Left lung (tissue), 14 donors: ENCODE measurements around the gene CHSY3. TPM values are rescaled to one million over a fixed set of nuclear protein-coding genes. Genes with fewer than 3 reads are reported as not detected.
A peak's percentile ranks its signal among the peaks of the same experiment; 100 is the strongest.

Experiments used
- ATAC-seq: fragments of 200-7000 bp; cut with Tn5 transposase; one replicate; pipeline ENCODE4 v1.9.1; 2020; ENCODE audit warnings: moderate library complexity
- DNase-seq, 4 donors: peaks; one replicate each; pipeline ENCODE4 v3.0.0-alpha.2; 2013 to 2020
- H3K27ac ChIP-seq, 2 donors: fragments of 200-600 bp; sonication (generic) in 1 of 2; one replicate each; pipeline versions ENCODE4 v1.5.0 to v1.8.0; 2020 to 2021
- H3K27me3 ChIP-seq, 2 donors: fragments of 200-600 bp; sonication (generic) in 1 of 2; one replicate each; pipeline versions ENCODE4 v1.5.0 to v1.8.0; 2020 to 2021
- H3K36me3 ChIP-seq, 2 donors: fragments of 200-600 bp; sonication (generic) in 1 of 2; one replicate each; pipeline versions ENCODE4 v1.5.0 to v1.8.0; 2020 to 2021
- H3K4me1 ChIP-seq, 2 donors: fragments of 200-600 bp; one replicate each; pipeline ENCODE4 v1.8.0; 2021
- H3K4me3 ChIP-seq, 2 donors: fragments of 200-600 bp; sonication (generic) in 1 of 2; one replicate each; pipeline versions ENCODE4 v1.5.0 to v1.8.0; 2020 to 2021; ENCODE audit warnings: mild to moderate bottlenecking in 1 of 2
- H3K9me3 ChIP-seq, 2 donors: fragments of 200-600 bp; sonication (generic) in 1 of 2; one replicate each; pipeline versions ENCODE4 v1.5.0 to v1.8.0; 2020 to 2021
- intact Hi-C, 2 donors: fragments of 100-400 bp; cut with DNase I; formaldehyde crosslinking; loops; one replicate each; pipeline versions ENCODE4 v1.11.2 to v1.14.2; 2022
- long read RNA-seq, 12 donors: library from polyadenylated mRNA in 2 of 12; unstranded in 2 of 12; transcript quantifications; one replicate each; pipeline ENCODE4 v2.0.0 and lab custom pipeline, GENCODE V29; 2019 to 2026
- polyA plus RNA-seq, 6 donors: library from polyadenylated mRNA; unstranded; fragments of 120-200 nt; gene quantifications; one replicate each; pipeline ENCODE4 v1.2.1, GENCODE V29; 2013; ENCODE audit not compliant: insufficient read length in 6 of 6
- total RNA-seq, 2 donors: library from RNA; stranded (reverse); fragmentation: NEBNext Ultra II Directional; extraction: Animal tissue kit (Norgen Biotek cat#: 25700); gene quantifications; one replicate each; pipeline ENCODE4 v1.2.1, GENCODE V29; 2021
- TF ChIP-seq, protein P1 (sequence below), 2 donors: fragments of 200-600 bp; sonication (generic) in 1 of 2; IDR thresholded peaks; one replicate each; pipeline versions ENCODE4 v1.5.0 to v1.8.0; 2021; ENCODE audit warnings: antibody characterized with exemption in 2 of 2
- donor health status: DM: no; HTN: yes; CAD: no.
- donor health status: DM: no; HTN: no; CAD: no.

CHSY3 gene
- total RNA-seq: 10 to 100 TPM in 1 of 2 donors, 1 to 10 TPM in 1; 5.8 to 10.1 TPM
- polyA plus RNA-seq: 1 to 10 TPM; 5.0 to 8.6 (median 6.9) TPM
- long read RNA-seq, donor 1, partial matches to known transcripts: 15 of 15 reads
- long read RNA-seq, donor 1, other reads (novel, unspliced or antisense): 0 of 15 reads
- long read RNA-seq, donor 2, partial matches to known transcripts: 10 of 10 reads
- long read RNA-seq, donor 2, other reads (novel, unspliced or antisense): 0 of 10 reads
- long read RNA-seq, donor 3: 0 reads
- long read RNA-seq, donor 4: 0 reads
- long read RNA-seq, donor 5: 0 reads
- long read RNA-seq, donor 6, partial matches to known transcripts: 7 of 7 reads
- long read RNA-seq, donor 6, other reads (novel, unspliced or antisense): 0 of 7 reads
- long read RNA-seq, donor 7: 0 reads
- long read RNA-seq, donor 8, partial matches to known transcripts: 7 of 7 reads
- long read RNA-seq, donor 8, other reads (novel, unspliced or antisense): 0 of 7 reads
- long read RNA-seq, donor 9: 0 reads
- long read RNA-seq, donor 10: 0 reads
- long read RNA-seq, donor 11, partial matches to known transcripts: 7 of 7 reads
- long read RNA-seq, donor 11, other reads (novel, unspliced or antisense): 0 of 7 reads
- long read RNA-seq, donor 12: 0 reads

- peak within 1 kb of the TSS; percentile 65 to 66 for H3K4me3 ChIP-seq
- no peaks in the 10 kb centered on the region for H3K9me3 ChIP-seq
- H3K36me3 ChIP-seq: no peaks in the 10 kb centered on the region
- ATAC-seq (peak; percentile 96), DNase-seq (peak; percentile 76 to 94 (median 88))
- intact Hi-C loops: no loop called here
- peaks cover 0 to 49% of the 10 kb centered on the region in 2 donors for H3K27me3 ChIP-seq
- peak within 1 kb of the TSS; percentile 74 to 75 for H3K27ac ChIP-seq
- TF ChIP-seq, protein P1, sequence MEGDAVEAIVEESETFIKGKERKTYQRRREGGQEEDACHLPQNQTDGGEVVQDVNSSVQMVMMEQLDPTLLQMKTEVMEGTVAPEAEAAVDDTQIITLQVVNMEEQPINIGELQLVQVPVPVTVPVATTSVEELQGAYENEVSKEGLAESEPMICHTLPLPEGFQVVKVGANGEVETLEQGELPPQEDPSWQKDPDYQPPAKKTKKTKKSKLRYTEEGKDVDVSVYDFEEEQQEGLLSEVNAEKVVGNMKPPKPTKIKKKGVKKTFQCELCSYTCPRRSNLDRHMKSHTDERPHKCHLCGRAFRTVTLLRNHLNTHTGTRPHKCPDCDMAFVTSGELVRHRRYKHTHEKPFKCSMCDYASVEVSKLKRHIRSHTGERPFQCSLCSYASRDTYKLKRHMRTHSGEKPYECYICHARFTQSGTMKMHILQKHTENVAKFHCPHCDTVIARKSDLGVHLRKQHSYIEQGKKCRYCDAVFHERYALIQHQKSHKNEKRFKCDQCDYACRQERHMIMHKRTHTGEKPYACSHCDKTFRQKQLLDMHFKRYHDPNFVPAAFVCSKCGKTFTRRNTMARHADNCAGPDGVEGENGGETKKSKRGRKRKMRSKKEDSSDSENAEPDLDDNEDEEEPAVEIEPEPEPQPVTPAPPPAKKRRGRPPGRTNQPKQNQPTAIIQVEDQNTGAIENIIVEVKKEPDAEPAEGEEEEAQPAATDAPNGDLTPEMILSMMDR (IDR thresholded peaks at IDR 0.05): peak in 1 of 2 donors; percentile 34
- peaks cover 0 to 17% of the 10 kb centered on the region in 2 donors for H3K4me1 ChIP-seq
These were observed at the start of gene CHSY3 for GRCh38 chr5:129904102-129904666. Gene CHSY3, plus strand, starts transcription at chr5:129904465.

GRCh38 chr5:129856325-129856724 is 47.9 kb upstream of the CHSY3 start:
- DNase-seq: no peak
- H3K36me3 ChIP-seq: no peaks in the 10 kb centered on the region
- ATAC-seq: no peak
- no peaks in the 10 kb centered on the region for H3K4me1 ChIP-seq
- TF ChIP-seq, protein P1 (IDR thresholded peaks at IDR 0.05): no peak
- no peak overlapping the region for H3K27ac ChIP-seq
- H3K9me3 ChIP-seq: no peaks in the 10 kb centered on the region
- intact Hi-C loops: no loop called here
- H3K4me3 ChIP-seq: no peak overlapping the region
- no peaks in the 10 kb centered on the region for H3K27me3 ChIP-seq

DNA sequence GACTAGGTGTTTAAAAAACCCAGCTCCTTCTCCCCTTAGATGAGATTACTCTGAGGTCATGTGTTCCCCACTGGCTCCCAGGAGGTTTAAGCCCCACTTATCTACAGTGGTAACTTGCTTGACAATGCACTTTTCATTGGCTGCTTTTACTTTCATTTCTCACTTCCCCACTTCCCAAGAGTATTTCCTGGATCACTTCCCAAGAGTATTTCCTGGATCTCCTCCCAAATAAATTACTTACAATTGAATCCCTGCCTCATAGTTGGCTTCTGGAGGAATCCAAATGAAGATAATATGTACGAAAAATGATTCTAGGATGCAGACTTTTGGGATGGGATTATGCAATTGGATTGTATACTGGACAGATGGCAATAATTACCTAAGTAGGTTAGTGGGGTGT is 47.1 kb upstream of the CHSY3 start:
- DNase-seq (no peak), ATAC-seq (no peak)
- TF ChIP-seq, protein P1 (IDR thresholded peaks at IDR 0.05): no peak
- intact Hi-C loops: no loop called here
- Histone ChIP-seq H3K4me1 (no peaks in the 10 kb centered on the region), H3K27me3 (no peaks in the 10 kb centered on the region), H3K27ac (no peak overlapping the region), H3K4me3 (no peak overlapping the region), H3K9me3 (no peaks in the 10 kb centered on the region), H3K36me3 (no peaks in the 10 kb centered on the region)

- intact Hi-C loops: no loop called here
- no peaks in the 10 kb centered on the region for H3K36me3 ChIP-seq
- TF ChIP-seq, protein P1 (IDR thresholded peaks at IDR 0.05): no peak
- H3K4me1 ChIP-seq: no peaks in the 10 kb centered on the region
- no peaks in the 10 kb centered on the region for H3K9me3 ChIP-seq
- H3K27me3 ChIP-seq: no peaks in the 10 kb centered on the region
- ATAC-seq: no peak
- H3K4me3 ChIP-seq: no peak overlapping the region
- H3K27ac ChIP-seq: no peak overlapping the region
- DNase-seq: no peak
These were observed 46.1 kb upstream of the CHSY3 start for GRCh38 chr5:129858131-129858675.

GRCh38 chr5:129884322-129884721 is 19.9 kb upstream of the CHSY3 start:
- no peak for DNase-seq
- intact Hi-C loops: no loop called here
- H3K27ac ChIP-seq: no peak overlapping the region
- H3K27me3 ChIP-seq: no peaks in the 10 kb centered on the region
- H3K4me1 ChIP-seq: no peaks in the 10 kb centered on the region
- H3K4me3 ChIP-seq: no peak overlapping the region
- H3K9me3 ChIP-seq: no peaks in the 10 kb centered on the region
- no peak for ATAC-seq
- TF ChIP-seq, protein P1 (IDR thresholded peaks at IDR 0.05): no peak
- no peaks in the 10 kb centered on the region for H3K36me3 ChIP-seq
